GM19455 (cell line): ENCODE data around the gene P2RX5.

ENCODE experiments used
- ATAC-seq: cut with Tn5 transposase; IDR thresholded peaks from one replicate; pipeline ENCODE4 v1.9.1; 2021; ENCODE audit not compliant: unreplicated experiment

Gene P2RX5

DNA sequence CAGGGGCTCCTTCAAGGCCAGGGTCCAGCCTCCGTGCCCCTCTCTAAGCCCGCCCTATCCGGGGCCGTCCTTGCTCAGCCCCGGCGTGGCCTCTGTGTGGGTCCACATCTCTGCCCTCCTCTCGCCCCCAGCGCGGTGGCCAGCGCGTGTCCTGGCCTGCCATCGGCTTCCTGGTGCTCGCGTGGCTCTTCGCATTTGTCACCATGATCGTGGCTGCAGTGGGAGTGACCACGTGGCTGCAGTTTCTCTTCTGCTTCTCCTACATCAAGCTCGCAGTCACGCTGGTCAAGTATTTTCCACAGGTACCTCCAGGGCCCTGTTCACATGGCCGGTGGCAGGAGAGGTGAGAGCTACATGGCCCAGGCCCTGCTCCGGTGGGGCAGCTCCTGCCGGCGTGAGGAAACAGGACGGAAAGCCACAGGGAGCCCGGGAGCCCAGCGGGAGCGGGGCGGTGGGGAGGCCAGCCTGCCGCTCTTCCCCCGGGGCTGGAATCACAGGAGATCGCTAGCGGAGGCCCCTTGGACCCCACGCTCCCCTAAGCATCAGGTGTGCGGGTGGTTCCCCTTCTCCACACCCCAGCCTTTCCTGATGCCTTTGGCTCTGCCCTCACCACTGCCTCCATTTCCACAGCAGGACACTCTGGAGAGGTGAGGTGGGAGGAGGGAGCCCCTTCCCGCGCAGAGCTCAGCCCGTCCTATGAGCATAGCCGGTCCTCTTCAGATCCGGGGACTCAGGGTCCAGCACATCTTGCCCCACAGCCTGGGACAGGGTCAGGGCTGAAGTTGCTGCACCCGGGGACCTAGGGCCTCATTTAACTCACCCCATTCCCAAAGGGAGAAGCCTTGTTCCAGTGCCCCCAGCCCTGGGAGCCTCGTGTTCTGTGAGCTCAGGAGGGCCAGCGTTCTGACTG, 37.8 kb downstream of the P2RX5 start:
- ATAC-seq, result no peak

GRCh38 chr17:3657588-3657869, 38.4 kb downstream of the P2RX5 start:
- no peak for ATAC-seq

- no peak for ATAC-seq
Measured at GRCh38 chr17:3656755-3657587, 39.0 kb downstream of the P2RX5 start.

- ATAC-seq, result no peak
Measured at GRCh38 chr17:3656353-3656752, 39.6 kb downstream of the P2RX5 start.

DNA sequence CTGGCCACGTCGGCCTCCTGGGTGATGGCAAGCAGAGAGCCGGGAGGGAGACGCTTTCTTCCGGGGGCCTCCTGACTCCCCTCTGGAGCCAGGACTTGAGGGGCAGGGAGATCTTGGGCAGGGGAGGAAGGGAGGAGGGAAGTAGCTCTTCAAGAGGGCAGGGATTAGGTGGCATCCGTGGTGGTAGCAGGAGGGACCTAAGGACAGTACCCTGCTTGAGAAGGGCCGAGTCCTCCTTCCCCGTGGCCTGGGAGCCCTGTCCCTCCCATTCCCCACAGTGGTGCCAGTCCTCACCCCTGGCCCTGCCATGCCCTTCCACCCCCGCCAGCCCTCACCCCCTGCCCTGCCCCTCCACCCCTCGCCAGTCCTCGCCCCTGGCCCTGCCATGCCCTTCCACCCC, 40.2 kb downstream of the P2RX5 start:
- no peak for ATAC-seq

- ATAC-seq, result no peak
Measured at GRCh38 chr17:3647769-3648555, 48.0 kb downstream of the P2RX5 start.

GRCh38 chr17:3647251-3647650, 48.7 kb downstream of the P2RX5 start:
- ATAC-seq, result no peak

DNA sequence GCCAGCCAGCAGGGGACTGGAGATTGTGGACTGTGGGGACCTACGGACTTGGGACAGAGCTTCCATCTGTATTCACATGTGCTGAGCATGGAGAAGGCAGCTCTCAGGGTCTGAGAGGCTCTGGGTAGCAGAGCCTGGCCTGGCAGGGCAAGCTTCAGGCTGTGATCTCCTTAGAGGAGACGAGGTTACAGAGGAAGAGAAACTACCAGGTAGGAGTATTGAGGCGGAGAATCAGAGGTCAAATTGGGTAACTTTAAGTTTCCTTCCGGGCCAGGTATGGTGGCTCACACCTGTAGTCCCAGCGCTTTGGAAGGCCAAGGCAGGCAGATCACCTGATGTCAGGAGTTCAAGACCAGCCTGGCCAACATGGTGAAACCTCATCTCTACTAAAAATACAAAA, 50.6 kb downstream of the P2RX5 start:
- ATAC-seq, result no peak

- ATAC-seq, result no peak
Measured at GRCh38 chr17:3643889-3644349, 52.0 kb downstream of the P2RX5 start.

- ATAC-seq, result no peak
Measured at GRCh38 chr17:3641717-3642486, 54.1 kb downstream of the P2RX5 start.

- no peak for ATAC-seq
Measured at GRCh38 chr17:3641014-3641413, 54.9 kb downstream of the P2RX5 start.

DNA sequence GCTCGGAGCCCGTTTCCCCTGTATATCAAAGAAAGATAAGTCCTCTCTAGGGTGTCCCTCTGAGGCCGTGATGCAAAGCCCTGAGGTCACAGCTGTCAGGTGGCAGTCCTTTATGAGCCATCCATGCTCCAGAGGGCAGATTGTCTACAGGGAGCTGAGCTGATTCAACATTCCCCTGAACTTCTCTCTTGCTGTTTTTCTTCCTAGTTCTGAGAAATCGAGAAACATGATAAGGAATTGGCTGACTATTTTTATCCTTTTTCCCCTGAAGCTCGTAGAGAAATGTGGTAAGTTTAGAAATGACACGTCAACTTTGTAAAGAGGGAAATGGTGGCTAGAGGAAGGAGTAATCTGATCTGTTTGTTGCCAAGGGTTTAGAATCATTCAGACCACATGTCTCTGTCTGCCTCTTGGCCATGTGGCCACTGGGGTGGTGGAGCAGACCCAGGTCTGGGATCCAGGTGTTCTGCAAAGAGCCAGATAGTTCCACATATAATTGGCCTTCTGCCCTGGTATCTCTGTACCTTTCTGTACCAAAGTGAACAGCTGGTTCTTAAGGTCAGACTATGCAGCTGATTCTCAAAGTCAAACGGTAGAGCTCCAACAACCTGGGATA, 55.9 kb downstream of the P2RX5 start:
- ATAC-seq, result no peak

- ATAC-seq, result peak; percentile 9
Measured at GRCh38 chr17:3636908-3637373, 59.0 kb downstream of the P2RX5 start.

DNA sequence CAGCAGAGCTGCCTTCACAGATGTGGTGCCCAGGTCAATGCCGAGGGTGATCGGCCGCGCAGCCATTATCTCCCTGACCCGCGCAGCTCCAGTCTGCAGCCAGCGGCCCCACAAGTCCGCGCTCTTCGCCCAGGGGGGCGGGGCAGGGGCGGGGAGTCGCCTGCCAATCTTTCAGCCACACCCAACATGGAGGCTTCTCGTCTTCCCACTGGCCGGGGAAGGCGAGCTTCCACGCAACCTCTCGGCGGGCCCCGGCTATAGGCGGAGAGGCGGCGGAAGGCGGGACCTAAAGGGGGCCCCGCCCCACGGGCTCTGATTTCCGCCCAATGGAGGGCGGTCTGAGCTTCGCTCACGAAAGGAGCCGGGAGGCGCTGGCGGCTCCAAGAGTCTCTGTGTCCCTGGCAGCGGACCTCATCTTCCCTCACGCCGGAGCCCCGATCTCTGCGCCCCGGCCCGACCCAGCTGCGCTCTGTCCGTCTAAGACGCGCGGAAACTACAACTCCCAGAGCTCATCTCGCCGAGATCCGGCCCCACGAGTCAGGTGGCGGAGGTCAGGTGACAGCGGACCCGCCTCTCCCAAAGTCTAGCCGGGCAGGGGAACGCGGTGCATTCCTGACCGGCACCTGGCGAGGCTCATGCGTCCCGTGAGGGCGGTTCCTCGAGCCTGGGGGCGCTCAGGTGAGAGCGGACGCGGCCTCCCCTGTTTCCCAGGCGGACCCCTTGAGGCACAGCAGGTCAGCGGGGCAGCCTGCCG, 59.6 kb downstream of the P2RX5 start, which contains the start of the genes CTNS and SHPK:
Gene CTNS (plus strand): TSS at position 607 of the 754 bp plus-strand sequence. CDS start 3,447 bp downstream, outside the sequence.
Gene SHPK (minus strand): TSS at position 97 of the 754 bp plus-strand sequence. CDS start 31 bp downstream, at position 66.
- ATAC-seq, result peak; percentile 92

DNA sequence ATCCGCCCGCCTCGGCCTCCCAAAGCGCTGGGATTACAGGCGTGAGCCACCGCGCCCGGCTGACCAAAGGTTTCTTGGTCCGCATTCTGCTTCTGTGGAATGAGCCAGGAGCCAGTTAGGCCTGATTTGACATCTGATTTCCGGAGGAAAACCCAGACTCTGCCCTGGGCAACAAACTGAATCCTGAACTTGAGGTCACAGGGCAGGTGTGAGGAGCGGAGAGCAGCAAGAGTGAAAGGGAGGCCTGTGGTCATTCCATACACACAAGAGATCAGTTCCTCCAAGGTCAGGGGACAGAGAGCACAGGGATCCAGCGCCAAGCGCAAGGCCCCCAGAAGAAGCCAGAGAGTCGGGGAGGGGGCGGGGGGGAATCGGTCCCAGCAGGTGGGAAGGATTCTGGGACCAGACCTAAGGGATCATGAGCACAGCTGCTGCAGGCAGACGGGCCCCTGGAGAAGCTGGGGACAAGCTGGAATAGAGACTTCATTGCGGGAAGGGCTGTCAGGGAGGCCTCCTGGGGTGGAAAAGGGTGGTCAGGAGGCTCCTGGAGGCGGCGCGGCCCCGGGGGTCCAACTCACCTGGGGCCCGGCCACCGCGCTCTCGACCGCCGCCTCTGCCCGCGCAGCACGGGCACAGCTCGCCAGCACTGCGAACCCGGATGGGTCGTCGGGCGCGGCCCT, 60.3 kb downstream of the P2RX5 start:
- ATAC-seq, result peak; percentile 15

DNA sequence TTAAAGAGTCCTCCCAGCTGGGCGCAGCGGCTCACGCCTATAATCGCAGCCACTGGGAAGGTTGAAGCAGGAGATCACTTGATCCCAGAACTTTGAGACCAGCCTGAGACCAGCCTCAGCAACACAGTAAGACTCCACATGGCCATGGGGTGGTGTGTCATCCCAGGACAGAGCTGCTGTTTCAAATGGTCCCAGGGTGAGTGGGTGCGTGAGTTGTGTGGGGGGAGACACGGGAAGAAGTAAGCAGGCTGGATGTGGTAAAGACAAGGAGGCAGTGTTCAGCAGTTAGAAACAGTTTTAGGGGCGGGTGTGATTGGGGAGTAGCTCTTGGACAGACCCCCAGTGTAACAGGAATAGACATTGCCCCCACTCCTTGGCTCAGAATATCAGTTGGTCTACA, 63.7 kb downstream of the P2RX5 start:
- no peak for ATAC-seq

DNA sequence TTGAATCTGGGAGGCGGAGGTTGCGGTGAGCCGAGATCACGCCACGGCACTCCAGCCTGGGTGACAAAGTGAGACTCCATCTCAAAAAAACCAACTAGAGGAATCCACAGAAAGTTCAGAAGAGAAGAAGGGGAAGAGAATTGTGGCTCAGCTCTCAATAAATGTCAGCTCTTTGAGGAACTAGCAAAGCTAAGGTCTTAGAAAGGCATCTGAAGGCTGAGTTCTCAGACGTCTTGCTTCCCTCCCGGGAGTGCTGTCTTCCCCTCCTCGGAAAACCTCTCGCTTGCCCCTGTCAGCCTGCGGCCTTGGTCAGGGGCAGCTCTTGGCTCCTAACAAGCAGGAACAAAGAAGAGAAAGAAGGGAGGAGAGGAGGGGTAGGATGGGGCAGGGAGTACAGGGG, 65.2 kb downstream of the P2RX5 start:
- ATAC-seq, result no peak

GRCh38 chr17:3627769-3628167, 68.2 kb downstream of the P2RX5 start:
- ATAC-seq, result no peak
